Astrocyte of the hippocampus (primary cell): ENCODE results near the gene PYGL.

Experiments used
- DNase-seq: peaks from one replicate; pipeline ENCODE4 v3.0.0; 2011; ENCODE audit warnings: low read depth, low spot score

Gene PYGL

DNA sequence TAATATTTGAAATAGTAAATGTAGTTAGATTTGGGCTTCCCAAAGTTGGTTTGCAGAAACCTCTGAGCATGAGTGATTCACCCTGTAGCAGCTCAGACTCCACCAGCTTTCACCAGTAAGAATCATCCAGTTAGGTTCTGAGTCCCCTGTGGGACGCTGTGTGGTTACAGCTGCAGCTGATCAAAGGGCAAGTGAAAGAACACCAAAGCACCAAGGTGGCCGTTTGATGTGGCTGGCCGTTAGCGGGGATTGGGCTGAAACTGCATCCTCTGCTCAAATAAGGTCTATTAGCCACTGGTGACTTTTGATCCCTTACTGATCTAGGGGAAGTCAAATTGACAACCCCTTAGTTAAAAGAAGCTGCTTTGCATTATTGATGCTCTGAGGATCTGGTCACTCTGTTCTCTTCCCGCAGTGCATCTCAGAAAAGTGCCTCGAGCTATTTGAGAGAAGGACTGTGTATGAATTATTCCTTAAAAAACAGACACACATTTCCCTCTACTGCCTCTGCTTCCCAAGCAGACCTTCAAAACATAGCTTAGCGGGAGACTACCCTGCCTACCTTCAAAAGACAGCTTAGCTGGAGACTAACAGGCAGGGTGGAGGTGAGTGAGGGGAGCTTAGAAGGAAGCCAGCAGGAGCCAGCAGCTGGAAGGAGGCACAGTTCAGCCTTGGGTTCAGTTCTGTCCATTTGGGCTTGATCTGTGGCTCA lies 68.8 kb downstream of the PYGL start:
- peak; percentile 44 for DNase-seq

DNA sequence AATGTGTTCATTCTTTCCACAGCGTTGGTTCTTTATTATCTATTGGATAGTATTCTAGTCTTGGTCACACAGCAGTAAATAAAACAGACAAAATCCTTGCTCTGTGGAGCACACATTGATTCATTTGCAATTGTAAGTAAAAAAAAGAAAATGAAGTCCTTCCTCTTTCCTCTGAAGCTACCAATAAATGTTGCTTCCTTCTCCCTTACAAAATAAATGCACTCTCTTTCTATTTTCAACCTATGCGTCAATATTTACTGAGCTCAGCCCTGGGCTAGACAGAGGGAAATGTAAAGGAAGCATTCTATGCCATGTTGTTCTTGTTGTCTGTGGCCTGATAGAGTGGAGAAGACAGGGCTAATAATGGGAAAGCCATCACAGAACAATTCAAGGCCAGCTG lies 69.5 kb downstream of the PYGL start:
- DNase-seq = no peak

DNA sequence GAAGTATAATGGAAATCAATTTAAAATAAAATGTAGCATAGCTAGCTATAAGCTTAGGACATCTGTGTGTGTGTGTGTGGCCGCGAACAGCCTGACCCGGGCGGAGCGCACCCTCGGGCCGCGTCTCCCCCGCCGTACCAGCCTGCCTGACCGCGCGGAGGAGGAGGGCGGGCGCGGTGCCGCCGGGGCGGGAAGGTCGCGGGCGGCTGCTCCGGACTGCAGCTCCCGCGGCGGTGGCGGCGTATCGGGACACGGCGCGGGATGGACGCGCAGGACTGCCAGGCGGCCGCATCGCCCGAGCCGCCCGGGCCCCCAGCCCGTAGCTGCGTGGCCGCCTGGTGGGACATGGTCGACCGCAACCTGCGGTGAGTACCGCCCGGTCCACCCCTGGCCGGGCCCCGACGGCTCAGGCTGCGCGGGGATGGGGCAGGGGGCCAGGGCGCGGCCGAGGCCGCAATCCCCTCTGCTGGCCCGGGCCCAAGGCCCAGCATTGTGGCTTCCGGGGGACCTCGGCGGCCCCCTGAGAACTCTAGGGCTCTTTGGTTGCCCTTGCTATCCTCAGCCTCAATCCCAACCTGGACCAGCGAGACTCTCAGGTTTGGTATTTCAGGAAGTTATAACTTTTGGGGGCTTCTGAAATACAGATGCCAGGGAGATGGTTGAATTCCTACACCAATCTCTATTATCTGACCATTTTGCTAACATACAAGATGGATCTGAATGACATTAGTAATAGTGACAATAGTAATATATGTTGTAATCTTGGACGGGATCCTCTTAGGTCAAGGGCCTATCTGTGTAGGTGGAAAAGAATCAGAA lies 72.2 kb downstream of the PYGL start, which contains the start of gene ABHD12B:
Gene ABHD12B (plus strand): TSS at position 140 of the 819 bp plus-strand sequence. CDS start 122 bp downstream, at position 262.
- DNase-seq = peak; percentile 40

DNA sequence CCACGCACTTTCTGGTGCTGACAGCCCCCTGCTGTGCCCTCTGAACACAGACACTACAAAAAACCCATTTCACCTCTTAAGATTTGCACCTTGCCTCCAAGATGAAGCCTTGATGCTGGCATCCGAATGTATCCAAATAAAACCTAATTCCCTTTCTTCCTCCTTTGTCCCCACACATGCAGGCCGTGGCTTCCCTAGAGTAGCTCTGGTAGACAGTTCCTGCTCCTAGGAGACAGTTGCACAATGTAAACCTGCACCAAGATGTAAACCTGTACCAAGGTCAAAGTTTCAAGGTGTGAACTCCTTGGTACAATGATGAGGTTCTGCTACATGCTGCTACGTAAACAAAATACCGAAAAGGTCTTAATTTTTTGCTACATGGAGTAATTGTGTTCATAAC lies 73.1 kb downstream of the PYGL start:
- DNase-seq = no peak

DNA sequence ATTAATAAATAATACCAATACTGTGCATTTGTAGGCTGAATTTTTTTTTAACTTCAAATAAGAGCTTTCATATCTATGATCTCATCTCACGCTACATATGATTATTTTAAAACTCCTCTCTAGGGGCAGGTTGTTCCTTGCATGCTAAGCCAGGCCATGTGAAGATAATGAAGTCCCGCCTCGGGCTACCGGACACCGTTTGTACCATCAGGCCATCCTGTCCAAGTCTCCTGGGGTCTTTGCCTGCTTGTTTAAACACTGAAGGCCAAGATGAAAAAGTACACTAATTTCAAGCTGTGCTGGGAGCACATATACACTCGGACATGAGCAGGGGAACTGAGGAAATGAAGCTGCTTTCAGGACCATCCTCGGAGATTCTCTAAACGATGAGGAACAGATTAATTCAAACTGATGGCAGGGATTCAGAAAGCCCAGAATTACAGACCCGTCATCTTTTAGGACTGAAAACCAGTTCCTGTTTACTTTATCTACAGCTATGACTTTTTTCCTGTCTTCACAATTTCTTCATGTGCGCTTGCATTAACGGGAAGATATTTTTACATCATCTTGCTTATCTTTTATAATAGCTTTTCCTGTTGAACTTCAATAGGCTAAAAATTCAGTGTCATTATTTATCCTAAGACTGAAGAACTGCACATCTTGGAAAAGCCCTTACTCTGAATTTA lies 78.7 kb downstream of the PYGL start:
- no peak for DNase-seq

DNA sequence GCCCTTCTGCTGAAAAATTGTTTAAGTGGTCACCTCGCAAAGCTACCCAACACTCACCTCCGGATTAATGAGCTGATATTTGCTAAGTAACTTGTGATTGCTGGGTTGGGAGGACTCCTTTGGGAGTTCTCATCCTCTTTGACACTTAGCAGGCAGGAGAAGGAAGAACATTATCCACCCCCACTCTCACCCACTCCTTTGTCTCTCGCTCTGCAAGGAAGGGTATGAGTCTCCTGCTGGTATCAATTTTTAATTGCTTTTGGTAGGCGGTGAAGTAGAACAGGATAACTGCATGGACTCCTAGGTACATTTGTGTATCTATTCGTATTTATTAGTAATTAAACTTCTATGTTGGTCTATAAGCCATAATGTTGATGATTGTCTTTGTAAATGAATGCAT lies 79.3 kb downstream of the PYGL start:
- no peak for DNase-seq

DNA sequence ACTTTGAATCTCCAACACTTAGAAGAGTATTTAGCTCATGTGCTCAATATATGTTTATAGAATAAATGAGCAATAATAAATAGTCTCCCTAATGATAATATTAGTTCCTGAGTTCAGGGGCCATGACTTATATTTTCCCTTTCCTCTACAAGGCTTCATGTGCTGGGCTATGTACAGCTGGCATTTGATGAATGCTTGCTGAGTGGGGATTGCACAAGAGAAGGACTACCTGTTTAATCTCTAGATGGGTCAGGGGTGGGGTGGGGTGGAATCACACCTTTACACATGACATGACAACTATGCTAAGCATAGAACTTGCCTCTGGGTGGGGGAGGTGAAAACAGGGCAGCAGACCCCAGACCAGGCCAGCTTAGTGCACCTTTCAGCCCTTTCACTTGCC lies 80.0 kb downstream of the PYGL start:
- no peak for DNase-seq

DNA sequence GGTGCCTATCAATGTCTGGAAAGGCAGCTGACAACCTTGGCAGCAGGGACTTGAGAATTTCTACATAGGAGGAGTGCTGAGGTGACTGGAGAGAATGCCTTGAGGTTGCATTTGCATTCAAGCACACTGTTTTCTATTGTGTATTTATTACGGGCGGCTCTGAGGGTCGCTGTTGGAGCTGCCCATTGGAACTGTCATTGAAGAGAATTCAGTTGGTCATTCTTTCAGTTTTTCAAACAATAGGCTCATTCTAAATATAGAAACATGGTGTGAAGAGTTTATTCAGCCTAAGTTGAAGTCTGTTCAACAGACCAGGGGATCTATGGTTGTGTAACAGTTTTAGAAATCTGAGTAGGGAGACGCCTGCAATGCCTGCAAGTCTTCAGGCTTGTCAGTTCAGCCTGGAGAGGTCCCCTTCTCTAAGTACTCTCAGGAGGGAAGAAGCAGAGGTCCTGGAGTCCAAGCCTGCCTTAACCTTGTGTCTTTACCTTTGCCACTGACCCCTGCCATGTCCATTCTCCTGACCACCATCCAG lies 82.2 kb downstream of the PYGL start:
- no peak for DNase-seq

DNA sequence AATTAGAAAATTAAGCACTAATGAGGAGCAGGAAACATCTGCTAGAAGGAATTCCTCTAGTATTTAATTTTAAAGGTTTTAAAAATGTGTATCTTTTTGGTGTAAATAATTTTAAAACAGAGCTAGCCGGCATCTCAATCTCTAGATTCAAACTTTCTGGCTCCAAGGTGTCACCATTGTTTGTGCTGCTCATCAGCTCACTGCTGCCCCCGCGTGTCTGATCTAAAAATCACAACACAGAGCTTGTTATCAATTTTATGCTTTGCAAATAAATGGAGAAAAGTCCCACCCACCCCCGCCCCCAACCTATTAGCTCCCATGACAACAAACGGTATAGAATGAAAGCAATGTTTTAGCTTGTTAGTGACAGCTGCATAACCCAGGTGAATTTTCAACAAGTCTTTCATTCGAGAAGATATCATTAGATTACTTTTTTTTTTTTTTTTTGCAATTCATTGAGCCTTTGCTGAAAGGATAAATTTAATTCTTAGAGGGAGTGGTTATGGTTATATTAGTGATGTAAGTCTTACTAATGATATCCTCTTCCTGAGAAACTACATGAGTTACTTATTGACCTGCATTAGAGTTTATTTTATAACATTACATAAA lies 83.7 kb downstream of the PYGL start:
- DNase-seq = peak; percentile 88

DNA sequence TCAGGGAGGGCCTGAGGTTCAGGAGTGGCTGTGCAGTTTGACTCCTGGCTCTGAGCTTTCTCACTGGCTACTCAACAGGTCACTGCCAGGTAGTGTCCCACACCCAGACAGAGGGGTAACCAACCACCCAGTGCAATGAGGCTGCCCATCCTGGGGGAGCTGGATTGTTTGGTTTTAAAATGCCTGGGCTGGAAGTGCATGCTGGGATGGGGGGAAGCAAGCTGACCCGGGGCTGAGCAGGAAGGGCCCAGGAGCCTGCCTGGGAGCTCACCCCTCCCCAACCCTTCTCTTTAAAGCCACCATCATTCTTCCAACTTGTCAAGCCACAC lies 85.0 kb downstream of the PYGL start:
- DNase-seq = no peak

DNA sequence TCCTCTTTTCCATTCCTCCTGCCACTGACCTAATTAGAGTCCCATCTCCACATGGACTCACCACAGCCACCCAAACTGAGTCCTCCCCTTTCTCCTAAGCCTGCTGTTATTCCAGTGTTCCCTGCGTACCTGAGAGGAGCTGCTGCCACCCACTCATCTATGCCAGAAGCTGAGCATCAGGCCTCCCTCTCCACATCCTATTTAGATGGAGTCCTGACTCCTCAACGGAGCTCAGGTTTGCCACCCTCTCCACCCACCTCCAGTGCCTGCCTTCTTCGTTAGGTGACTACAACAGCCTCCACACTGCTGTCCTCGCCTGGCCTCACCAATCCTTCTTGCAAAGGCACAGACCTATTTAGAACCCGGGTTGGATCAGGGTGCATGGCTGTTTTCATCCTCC lies 87.6 kb downstream of the PYGL start:
- no peak for DNase-seq

DNA sequence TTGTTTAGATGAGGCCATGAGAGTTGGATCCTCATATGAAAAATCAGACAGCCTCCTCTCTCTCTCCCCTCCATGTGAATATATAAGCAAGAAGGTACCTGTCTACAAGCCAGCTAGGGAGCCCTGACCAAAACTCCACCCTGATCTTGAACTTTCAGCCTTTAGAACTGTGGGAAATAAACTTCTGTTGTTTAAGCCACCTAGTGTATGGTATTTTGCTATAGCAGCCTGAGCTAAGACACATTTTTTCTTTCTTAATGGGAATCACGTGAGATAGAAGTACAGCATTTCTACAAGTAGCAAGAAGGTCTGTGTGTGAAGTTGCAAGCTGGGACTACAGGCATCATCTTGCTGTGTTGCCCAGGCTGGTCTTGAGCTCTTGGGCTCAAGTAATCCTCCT lies 88.7 kb downstream of the PYGL start:
- no peak for DNase-seq
